IMR-90 (cell line): ENCODE data around the gene SLC25A28. TPM values are rescaled to one million over a fixed set of nuclear protein-coding genes. Genes with fewer than 3 reads are reported as not detected.

Source experiments
- ATAC-seq: fragments of 200-7000 bp; cut with Tn5 transposase; 2 replicates; pipeline ENCODE4 v1.9.1; 2020; ENCODE audit warnings: low read depth, mild to moderate bottlenecking, moderate library complexity
- BruUV-seq: library from RNA; stranded (reverse); fragments of 400-500 nt; replicated peaks from 2 replicates; lab custom pipeline; 2021; lab: Mats Ljungman, UMichigan
- CTCF ChIA-PET: fragments of 300-600 bp; formaldehyde crosslinking; extraction: SDS; loops from one replicate; lab custom pipeline; 2021; ENCODE audit warnings: antibody characterized with exemption; lab: Yijun Ruan, JAX
- POLR2A ChIA-PET: fragments of 300-600 bp; sonication (Branson Sonifier 250); formaldehyde crosslinking; loops from one replicate; lab custom pipeline; 2022; ENCODE audit warnings: antibody characterized with exemption; ENCODE audit not compliant: unreplicated experiment; lab: Charles Lee
- DNase-seq: peaks from one replicate; pipeline ENCODE4 v3.0.0; 2013
- H2AFZ ChIP-seq: replicated peaks from 2 replicates; pipeline ENCODE3; 2013; ENCODE audit warnings: low read length, mild to moderate bottlenecking; ENCODE audit not compliant: poor library complexity
- H2AK5ac ChIP-seq: 2 replicates; pipeline ENCODE4 v1.6.1; 2013; ENCODE audit warnings: low read depth, low read length, inconsistent platforms
- H2AK9ac ChIP-seq: replicated peaks from 2 replicates; pipeline ENCODE3; 2013; ENCODE audit warnings: mild to moderate bottlenecking, low read depth, low read length, moderate library complexity; ENCODE audit not compliant: poor library complexity
- H2BK120ac ChIP-seq: 2 replicates; pipeline ENCODE4 v1.6.1; 2013; ENCODE audit warnings: low read depth, low read length, inconsistent platforms
- H2BK15ac ChIP-seq: 3 replicates; pipeline ENCODE4 v1.6.1; 2013; ENCODE audit warnings: low read depth, low read length, inconsistent platforms
- H2BK20ac ChIP-seq: 2 replicates; pipeline ENCODE4 v1.6.1; 2013; ENCODE audit warnings: low read depth, mild to moderate bottlenecking, inconsistent platforms, low read length, moderate library complexity
- H2BK5ac ChIP-seq: 2 replicates; pipeline ENCODE4 v1.6.1; 2013; ENCODE audit warnings: mild to moderate bottlenecking, low read depth, low read length, inconsistent platforms; ENCODE audit not compliant: poor library complexity, severe bottlenecking
- H3K14ac ChIP-seq: replicated peaks from 2 replicates; pipeline ENCODE4 v1.6.1; 2013; ENCODE audit warnings: low read depth, low read length, inconsistent platforms
- H3K18ac ChIP-seq: 2 replicates; pipeline ENCODE4 v1.6.1; 2013; ENCODE audit warnings: low read depth, low read length, control low read depth
- H3K23ac ChIP-seq: 2 replicates; pipeline ENCODE4 v1.6.1; 2013; ENCODE audit warnings: low read depth, low read length, inconsistent platforms
- H3K27ac ChIP-seq: 2 replicates; pipeline ENCODE4 v1.5.1; 2013; ENCODE audit warnings: mild to moderate bottlenecking, control low read depth, low read length; ENCODE audit not compliant: insufficient read depth
- H3K27me3 ChIP-seq: 2 replicates; pipeline ENCODE4 v1.6.1; 2013; ENCODE audit warnings: low read length; ENCODE audit not compliant: control insufficient read depth, insufficient read depth
- H3K36me3 ChIP-seq: 2 replicates; pipeline ENCODE4 v1.6.1; 2013; ENCODE audit warnings: low read length, mixed read lengths; ENCODE audit not compliant: control insufficient read depth, insufficient read depth
- H3K4ac ChIP-seq: 2 replicates; pipeline ENCODE4 v1.6.1; 2013; ENCODE audit warnings: low read depth, low read length, inconsistent platforms
- H3K4me1 ChIP-seq: 2 replicates; pipeline ENCODE4 v1.6.1; 2013; ENCODE audit warnings: low read length, mixed read lengths; ENCODE audit not compliant: control insufficient read depth, insufficient read depth
- H3K4me2 ChIP-seq: 2 replicates; pipeline ENCODE4 v1.6.1; 2013; ENCODE audit warnings: low read depth, mild to moderate bottlenecking, control low read depth, low read length, moderate library complexity
- H3K4me3 ChIP-seq: 2 replicates; pipeline ENCODE4 v1.5.1; 2013; ENCODE audit warnings: low read depth, mild to moderate bottlenecking, control low read depth, low read length, moderate library complexity; ENCODE audit not compliant: insufficient read depth
- H3K56ac ChIP-seq: 2 replicates; pipeline ENCODE4 v1.6.1; 2013; ENCODE audit warnings: low read length, inconsistent platforms; ENCODE audit not compliant: insufficient read depth; ENCODE audit errors: extremely low read depth
- H3K79me1 ChIP-seq, 2 experiments: 2 replicates each; pipeline ENCODE4 v1.6.1; 2013; ENCODE audit warnings: low read length in 2 of 2, inconsistent platforms in 1 of 2, low read depth in 1 of 2
- H3K9ac ChIP-seq: 2 replicates; pipeline ENCODE4 v1.6.1; 2013; ENCODE audit warnings: low read depth, low read length, control low read depth
- H3K9me1 ChIP-seq: 2 replicates; pipeline ENCODE4 v1.6.1; 2013; ENCODE audit warnings: low read length, inconsistent platforms; ENCODE audit not compliant: insufficient read depth
- H3K9me3 ChIP-seq: 2 replicates; pipeline ENCODE4 v1.6.1; 2013; ENCODE audit warnings: low read length; ENCODE audit not compliant: control insufficient read depth, insufficient read depth
- H4K20me1 ChIP-seq: 2 replicates; pipeline ENCODE4 v1.6.1; 2013; ENCODE audit warnings: low read length, inconsistent platforms; ENCODE audit not compliant: insufficient read depth
- H4K5ac ChIP-seq: 2 replicates; pipeline ENCODE4 v1.6.1; 2013; ENCODE audit warnings: mild to moderate bottlenecking, low read depth, low read length, control low read depth
- H4K8ac ChIP-seq, 2 experiments: 2 replicates each; pipeline ENCODE4 v1.6.1; 2013; ENCODE audit warnings: low read depth in 2 of 2, low read length in 2 of 2, control low read depth in 1 of 2, inconsistent platforms in 1 of 2
- H4K91ac ChIP-seq: 2 replicates; pipeline ENCODE4 v1.6.1; 2013; ENCODE audit warnings: low read depth, low read length, inconsistent platforms; ENCODE audit not compliant: insufficient read depth
- BHLHE40 ChIP-seq: fragments of 150-350 bp; IDR thresholded peaks from 2 replicates; pipeline ENCODE4 v1.6.1; 2016; ENCODE audit warnings: mild to moderate bottlenecking, low read depth, low read length
- CEBPB ChIP-seq: IDR thresholded peaks from 2 replicates; pipeline ENCODE4 v1.6.1; 2012; ENCODE audit warnings: low read depth, low read length, improper control_type of control experiment
- CHD1 ChIP-seq: IDR thresholded peaks from 2 replicates; pipeline ENCODE4 v1.6.1; 2012; ENCODE audit warnings: low read depth, low read length, improper control_type of control experiment
- CTCF ChIP-seq: conservative IDR thresholded peaks from 2 replicates; pipeline ENCODE4 v1.5.1; 2012; ENCODE audit warnings: mild to moderate bottlenecking, low read depth, low read length, improper control_type of control experiment
- ELK1 ChIP-seq: fragments of 150-350 bp; IDR thresholded peaks from 2 replicates; pipeline ENCODE4 v1.6.1; 2016; ENCODE audit warnings: low read depth, mild to moderate bottlenecking, low read length, moderate library complexity, borderline replicate concordance
- FOS ChIP-seq: fragments of 150-350 bp; IDR thresholded peaks from 2 replicates; pipeline ENCODE4 v1.6.1; 2016; ENCODE audit warnings: low read depth, low read length
- MAFK ChIP-seq: IDR thresholded peaks from 2 replicates; pipeline ENCODE4 v1.6.1; 2012; ENCODE audit warnings: low read depth, low read length, improper control_type of control experiment
- MAZ ChIP-seq: IDR thresholded peaks from 2 replicates; pipeline ENCODE4 v1.6.1; 2012; ENCODE audit warnings: low read depth, mild to moderate bottlenecking, low read length, improper control_type of control experiment, moderate library complexity, borderline replicate concordance
- MXI1 ChIP-seq: IDR thresholded peaks from 2 replicates; pipeline ENCODE4 v1.6.1; 2012; ENCODE audit warnings: low read depth, mild to moderate bottlenecking, low read length, moderate library complexity, borderline replicate concordance
- NFE2L2 ChIP-seq: fragments of 150-350 bp; IDR thresholded peaks from 2 replicates; pipeline ENCODE4 v1.6.1; 2016; ENCODE audit warnings: low read depth, mild to moderate bottlenecking, low read length
- POLR2A ChIP-seq: IDR thresholded peaks from 2 replicates; pipeline ENCODE4 v1.6.1; 2012; ENCODE audit warnings: mild to moderate bottlenecking, low read depth, low read length
- RAD21 ChIP-seq: IDR thresholded peaks from 2 replicates; pipeline ENCODE4 v1.6.1; 2012; ENCODE audit warnings: low read length, improper control_type of control experiment
- RCOR1 ChIP-seq: IDR thresholded peaks from 2 replicates; pipeline ENCODE4 v1.6.1; 2012; ENCODE audit warnings: mild to moderate bottlenecking, low read length, improper control_type of control experiment; ENCODE audit not compliant: insufficient replicate concordance
- RFX5 ChIP-seq: IDR thresholded peaks from 2 replicates; pipeline ENCODE4 v1.8.0; 2012; ENCODE audit warnings: low read depth, mild to moderate bottlenecking, low read length, moderate library complexity
- USF2 ChIP-seq: fragments of 150-350 bp; IDR thresholded peaks from 2 replicates; pipeline ENCODE4 v1.6.1; 2017; ENCODE audit warnings: mild to moderate bottlenecking, antibody characterized with exemption, low read length, low read depth
- WGBS, 2 experiments: methylation state at CpG; one replicate each; pipeline versions ENCODE4 v1.1.5 to v1.1.7; 2013; ENCODE audit warnings: missing lambda C conversion rate in 2 of 2; ENCODE audit not compliant: insufficient read length in 1 of 2; ENCODE audit errors: extremely low coverage in 2 of 2; 5-methylcytosine and 5-hydroxymethylcytosine counted together
- dilution Hi-C: fragments of 300-500 bp; cut with HindIII; formaldehyde crosslinking; loops from one replicate; pipeline ENCODE4 v1.14.3; 2018; ENCODE audit warnings: low sequenced_read_pairs; ENCODE audit not compliant: unreplicated experiment
- in situ Hi-C: fragments of 300-500 bp; cut with MboI; formaldehyde crosslinking; loops from 3 replicates; pipeline ENCODE4 v1.14.3; 2019; ENCODE audit warnings: low sequenced_read_pairs, inconsistent platforms, mixed read lengths
- intact Hi-C: fragments of 100-400 bp; cut with micrococcal nuclease; formaldehyde crosslinking; loops from 2 replicates; pipeline ENCODE4 v1.10.0; 2022
- polyA plus RNA-seq, 3 experiments: library from polyadenylated mRNA; depleted of rRNA; stranded (reverse); fragments of >200 nt; gene quantifications; 2 replicates each; pipeline ENCODE4 v1.2.3, GENCODE V29; 2012; ENCODE audit warnings: low replicate concordance in 1 of 3
- total RNA-seq: library from RNA; depleted of rRNA; stranded (reverse); fragments of >200 nt; gene quantifications from 2 replicates; pipeline ENCODE4 v1.2.3, GENCODE V29; 2012

SLC25A28 gene
- total and polyA plus RNA-seq, 2 of the 4 experiments (the other 2 are of a cell fraction), result 13.1 to 29.8 TPM

DNA sequence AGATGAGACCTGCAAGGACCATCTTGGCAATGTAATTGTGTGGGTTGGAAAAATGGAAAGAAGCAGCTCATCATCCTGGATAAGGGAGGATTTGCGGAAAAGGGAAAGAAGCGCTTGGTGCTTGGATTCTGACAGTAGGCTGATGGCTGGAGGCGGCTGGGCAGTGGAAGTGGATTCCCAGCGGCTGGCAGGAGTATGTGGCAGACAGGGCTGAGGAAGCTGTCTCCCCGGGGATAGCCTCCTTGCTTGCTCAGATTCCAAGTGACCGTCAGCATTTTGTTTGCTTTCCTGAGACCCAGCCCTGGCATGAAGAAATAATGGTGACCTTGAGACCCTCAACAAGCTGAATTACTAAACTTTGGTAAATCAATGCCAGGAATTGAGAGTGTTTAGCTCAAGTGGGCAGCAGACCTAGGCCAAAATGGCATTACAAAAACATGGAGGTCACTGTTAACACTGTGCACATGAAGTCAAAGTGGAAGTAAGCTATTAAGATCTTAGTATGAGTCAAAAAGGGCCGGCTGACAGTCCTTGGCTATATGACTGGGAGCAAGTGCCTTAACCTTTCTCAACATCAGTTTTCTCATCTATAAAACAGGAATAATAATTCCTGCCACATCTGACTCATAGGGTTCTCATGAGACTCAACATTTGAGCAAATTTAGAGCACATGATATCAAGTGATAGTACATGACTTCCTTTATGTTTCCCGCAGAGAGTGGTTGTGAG, 21.3 kb downstream of the SLC25A28 start:
- Histone ChIP-seq H3K9ac (no peak overlapping the region), H2AK9ac (no peak overlapping the region), H3K79me1 (no peaks in the 10 kb centered on the region), H4K91ac (no peak overlapping the region), H2AK5ac (no peak overlapping the region), H4K20me1 (no peaks in the 10 kb centered on the region), H3K9me3 (no peaks in the 10 kb centered on the region), H2BK20ac (no peak overlapping the region), H4K8ac (no peak overlapping the region), H2BK120ac (no peak overlapping the region), H2BK15ac (no peak overlapping the region), H3K27me3 (peaks cover 19% of the 10 kb centered on the region), H3K36me3 (no peaks in the 10 kb centered on the region), H3K4me1 (no peaks in the 10 kb centered on the region), H2AFZ (no peak overlapping the region), H2BK5ac (no peak overlapping the region), H3K4me3 (no peak overlapping the region), H3K4ac (no peak overlapping the region), H3K27ac (no peak overlapping the region), H3K4me2 (no peak overlapping the region), H3K9me1 (no peaks in the 10 kb centered on the region), H4K5ac (no peak overlapping the region), H3K14ac (no peak overlapping the region), H3K18ac (no peak overlapping the region), H3K23ac (no peak overlapping the region), H3K56ac (no peak overlapping the region)
- no peak for DNase-seq
- ChIA-PET POLR2A (no interaction called here), CTCF (interaction anchor here (0.7 kb wide), 1 partner anchor 13 kb away, joined by 3 read pairs; no protein-coding TSS in a partner anchor)
- ATAC-seq, result no peak
- BruUV-seq, result no TSS peak
- dilution Hi-C loops, result no loop called here
- intact Hi-C loops, result no loop called here
- in situ Hi-C loops, result no loop called here
- WGBS, 2 experiments, result 76% methylated on average over 4 of the region's 8 CpGs; no CpG with 5 or more reads in 1 of the 2 experiments
- no peak for TF ChIP-seq RCOR1
- no peak for TF ChIP-seq BHLHE40
- no peak for TF ChIP-seq FOS
- no peak for TF ChIP-seq POLR2A
- TF ChIP-seq CEBPB, result no peak
- no peak for TF ChIP-seq RFX5
- no peak for TF ChIP-seq USF2
- no peak for TF ChIP-seq CTCF
- no peak for TF ChIP-seq CHD1
- no peak for TF ChIP-seq MAZ
- TF ChIP-seq ELK1, result no peak
- no peak for TF ChIP-seq MXI1
- no peak for TF ChIP-seq MAFK
- no peak for TF ChIP-seq RAD21
- TF ChIP-seq NFE2L2, result no peak
